Skin of body (tissue), 1 donor: ENCODE results near the gene MRGPRX2. TPM values are rescaled to one million over a fixed set of nuclear protein-coding genes. Genes with fewer than 3 reads are reported as not detected.

Source experiments
- total RNA-seq: library from RNA; depleted of rRNA; stranded (reverse); fragments of >200 nt; gene quantifications from one replicate; pipeline ENCODE4 v1.2.3, GENCODE V29; 2014

The MRGPRX2 gene
- total RNA-seq, 1 donor from 2014 or later = 0.49 TPM

Other genes starting within 250 kb of the MRGPRX2 start
- not detected for gene MRGPRX1, start 121.3 kb downstream of the MRGPRX2 start, total RNA-seq
- 18.2 TPM for gene ZDHHC13, start 56.5 kb upstream of the MRGPRX2 start, total RNA-seq
- gene CSRP3, start 141.3 kb upstream of the MRGPRX2 start, total RNA-seq = 62.6 TPM
- 2.7 TPM for gene E2F8, start 180.2 kb upstream of the MRGPRX2 start, total RNA-seq